ENCODE results near the gene POLR2J.
"Not testable (repeated sequence)": the region's sequence is repeated elsewhere in the genome, so short reads cannot be mapped to it uniquely, and the experiment has no call there.

DNA sequence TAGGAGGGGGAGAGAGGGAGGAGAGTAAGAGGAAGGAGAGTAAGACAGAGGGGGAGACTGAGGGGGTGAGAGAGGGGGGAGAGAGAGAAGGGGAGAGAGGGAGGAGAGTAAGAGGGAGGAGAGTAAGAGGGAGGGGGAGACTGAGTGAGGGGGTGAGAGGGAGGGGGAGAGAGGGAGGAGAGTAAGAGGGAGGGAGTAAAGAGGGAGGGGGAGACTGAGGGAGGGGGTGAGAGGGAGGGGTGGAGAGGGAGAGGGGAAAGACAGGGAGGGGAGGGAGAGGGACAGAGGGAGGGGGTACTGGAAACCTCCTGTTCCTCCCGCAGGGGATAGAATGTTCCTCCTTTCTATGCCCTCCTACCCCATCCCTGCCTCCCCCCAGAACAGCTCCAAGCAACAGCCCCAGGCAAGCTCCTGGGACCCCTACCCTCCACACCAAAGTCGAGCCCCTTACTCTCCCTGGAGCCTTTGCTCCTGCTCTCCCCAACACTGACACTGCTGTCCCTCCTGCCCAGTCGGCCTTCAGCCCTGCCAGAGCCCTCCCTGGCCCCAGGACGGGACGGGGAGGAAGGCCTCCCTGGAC is 34.0 kb upstream of the POLR2J start:
- not testable (repeated sequence) for TF ChIP-seq EZH2 (IDR thresholded peaks at IDR 0.05; ENCODE audit: borderline replicate concordance, insufficient read depth, low read length, poor library complexity, severe bottlenecking); EP300 (conservative IDR thresholded peaks at IDR 0.05; ENCODE audit: poor library complexity, severe bottlenecking); RAD21 (conservative IDR thresholded peaks at IDR 0.05); TAF1 (IDR thresholded peaks at IDR 0.05; ENCODE audit: low read depth); SMC3 (conservative IDR thresholded peaks at IDR 0.05; ENCODE audit: poor library complexity)
- TF ChIP-seq, protein P1, sequence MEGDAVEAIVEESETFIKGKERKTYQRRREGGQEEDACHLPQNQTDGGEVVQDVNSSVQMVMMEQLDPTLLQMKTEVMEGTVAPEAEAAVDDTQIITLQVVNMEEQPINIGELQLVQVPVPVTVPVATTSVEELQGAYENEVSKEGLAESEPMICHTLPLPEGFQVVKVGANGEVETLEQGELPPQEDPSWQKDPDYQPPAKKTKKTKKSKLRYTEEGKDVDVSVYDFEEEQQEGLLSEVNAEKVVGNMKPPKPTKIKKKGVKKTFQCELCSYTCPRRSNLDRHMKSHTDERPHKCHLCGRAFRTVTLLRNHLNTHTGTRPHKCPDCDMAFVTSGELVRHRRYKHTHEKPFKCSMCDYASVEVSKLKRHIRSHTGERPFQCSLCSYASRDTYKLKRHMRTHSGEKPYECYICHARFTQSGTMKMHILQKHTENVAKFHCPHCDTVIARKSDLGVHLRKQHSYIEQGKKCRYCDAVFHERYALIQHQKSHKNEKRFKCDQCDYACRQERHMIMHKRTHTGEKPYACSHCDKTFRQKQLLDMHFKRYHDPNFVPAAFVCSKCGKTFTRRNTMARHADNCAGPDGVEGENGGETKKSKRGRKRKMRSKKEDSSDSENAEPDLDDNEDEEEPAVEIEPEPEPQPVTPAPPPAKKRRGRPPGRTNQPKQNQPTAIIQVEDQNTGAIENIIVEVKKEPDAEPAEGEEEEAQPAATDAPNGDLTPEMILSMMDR (IDR thresholded peaks at IDR 0.05; ENCODE audit: poor library complexity, severe bottlenecking), result not testable (repeated sequence)
- TF ChIP-seq, protein P2, sequence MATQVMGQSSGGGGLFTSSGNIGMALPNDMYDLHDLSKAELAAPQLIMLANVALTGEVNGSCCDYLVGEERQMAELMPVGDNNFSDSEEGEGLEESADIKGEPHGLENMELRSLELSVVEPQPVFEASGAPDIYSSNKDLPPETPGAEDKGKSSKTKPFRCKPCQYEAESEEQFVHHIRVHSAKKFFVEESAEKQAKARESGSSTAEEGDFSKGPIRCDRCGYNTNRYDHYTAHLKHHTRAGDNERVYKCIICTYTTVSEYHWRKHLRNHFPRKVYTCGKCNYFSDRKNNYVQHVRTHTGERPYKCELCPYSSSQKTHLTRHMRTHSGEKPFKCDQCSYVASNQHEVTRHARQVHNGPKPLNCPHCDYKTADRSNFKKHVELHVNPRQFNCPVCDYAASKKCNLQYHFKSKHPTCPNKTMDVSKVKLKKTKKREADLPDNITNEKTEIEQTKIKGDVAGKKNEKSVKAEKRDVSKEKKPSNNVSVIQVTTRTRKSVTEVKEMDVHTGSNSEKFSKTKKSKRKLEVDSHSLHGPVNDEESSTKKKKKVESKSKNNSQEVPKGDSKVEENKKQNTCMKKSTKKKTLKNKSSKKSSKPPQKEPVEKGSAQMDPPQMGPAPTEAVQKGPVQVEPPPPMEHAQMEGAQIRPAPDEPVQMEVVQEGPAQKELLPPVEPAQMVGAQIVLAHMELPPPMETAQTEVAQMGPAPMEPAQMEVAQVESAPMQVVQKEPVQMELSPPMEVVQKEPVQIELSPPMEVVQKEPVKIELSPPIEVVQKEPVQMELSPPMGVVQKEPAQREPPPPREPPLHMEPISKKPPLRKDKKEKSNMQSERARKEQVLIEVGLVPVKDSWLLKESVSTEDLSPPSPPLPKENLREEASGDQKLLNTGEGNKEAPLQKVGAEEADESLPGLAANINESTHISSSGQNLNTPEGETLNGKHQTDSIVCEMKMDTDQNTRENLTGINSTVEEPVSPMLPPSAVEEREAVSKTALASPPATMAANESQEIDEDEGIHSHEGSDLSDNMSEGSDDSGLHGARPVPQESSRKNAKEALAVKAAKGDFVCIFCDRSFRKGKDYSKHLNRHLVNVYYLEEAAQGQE (IDR thresholded peaks at IDR 0.05; ENCODE audit: borderline replicate concordance), result not testable (repeated sequence)
- TF ChIP-seq POLR2AphosphoS5 (IDR thresholded peaks at IDR 0.05), result peak; percentile 8
